HTERT RPE-1 (cell line): ENCODE measurements around the gene PIK3R1.

Source experiments
- in situ Hi-C: fragments of 300-500 bp; cut with MboI; formaldehyde crosslinking; loops from 4 replicates; pipeline ENCODE4 v1.14.3; 2020; ENCODE audit warnings: low sequenced_read_pairs

PIK3R1 gene

DNA sequence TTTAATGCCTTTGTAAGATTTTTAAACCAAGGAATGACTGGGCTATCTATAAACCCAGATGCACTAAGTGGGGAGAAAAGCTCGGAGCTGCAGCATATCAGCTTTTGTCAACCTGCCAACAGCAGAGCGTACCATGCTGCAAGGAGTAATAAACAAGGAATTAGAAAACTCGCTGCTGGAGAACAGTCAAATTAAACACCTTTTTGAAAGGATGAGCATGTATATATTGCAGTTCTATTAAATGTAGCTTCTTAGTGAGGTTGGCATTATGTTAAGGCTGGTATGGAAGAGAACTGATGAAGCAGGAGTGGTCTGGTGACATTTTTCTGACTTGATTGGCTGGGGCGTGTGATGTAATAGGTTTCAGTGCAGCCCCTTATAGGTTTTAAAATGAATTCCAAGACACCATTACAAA, 74.7 kb downstream of the PIK3R1 start:
- in situ Hi-C loops: no loop called here

DNA sequence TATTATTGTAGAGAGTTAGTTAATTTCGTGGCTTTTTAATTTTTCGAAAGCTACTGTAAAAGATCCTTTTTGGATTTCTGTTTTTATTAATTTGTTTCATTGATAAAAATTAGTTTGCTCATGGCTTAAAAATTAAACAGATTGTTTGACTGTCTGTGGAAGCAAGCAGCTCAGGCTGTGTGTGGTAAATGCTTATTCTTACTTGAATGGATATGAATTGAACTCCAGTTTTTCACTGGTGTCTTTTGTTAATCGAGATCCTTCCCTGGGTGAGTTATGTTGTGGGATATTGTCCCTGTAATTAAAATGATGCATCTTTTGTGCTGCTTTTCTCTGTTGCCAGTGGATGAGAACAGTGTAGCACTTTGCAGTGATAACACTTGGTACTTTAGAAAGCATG, 75.3 kb downstream of the PIK3R1 start:
- in situ Hi-C loops: no loop called here

DNA sequence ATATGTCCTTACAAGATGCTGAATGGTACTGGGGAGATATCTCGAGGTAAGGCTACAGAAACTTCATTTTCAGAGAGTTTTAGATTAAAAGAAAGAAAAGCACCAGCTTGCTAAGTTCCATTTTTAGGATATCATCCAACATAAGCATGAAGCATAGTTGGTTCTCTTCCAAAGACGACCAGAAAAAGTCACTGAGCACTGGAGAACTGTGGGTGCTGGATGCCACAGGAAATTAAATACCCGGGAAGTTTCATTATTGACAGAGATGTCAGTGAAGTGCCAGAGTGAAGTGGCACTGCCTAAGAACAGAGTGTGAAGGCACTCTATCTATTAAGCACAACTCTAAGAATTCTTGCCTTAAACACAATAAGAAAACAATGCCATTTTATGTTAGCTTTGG, 76.8 kb downstream of the PIK3R1 start:
- in situ Hi-C loops: no loop called here

DNA sequence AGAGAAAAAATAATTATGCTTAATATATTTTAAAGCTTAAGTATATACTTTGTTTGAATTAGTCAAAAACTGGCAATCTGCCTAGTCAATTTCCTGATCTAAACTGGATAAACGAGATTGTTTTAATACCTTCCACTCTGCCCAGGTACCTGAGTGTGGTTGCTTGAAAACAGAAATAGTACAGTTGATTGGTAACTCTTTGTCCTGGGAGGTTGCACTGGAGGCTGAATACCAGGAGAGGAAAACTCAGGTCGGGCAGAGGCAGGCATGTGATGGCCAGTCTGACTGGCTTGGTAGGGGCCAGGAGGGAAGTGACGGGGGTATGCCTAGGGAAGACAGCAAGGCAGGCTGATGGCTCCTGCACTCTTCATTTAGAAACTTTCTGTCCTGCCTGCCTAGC, 80.2 kb downstream of the PIK3R1 start:
- in situ Hi-C loops: no loop called here

DNA sequence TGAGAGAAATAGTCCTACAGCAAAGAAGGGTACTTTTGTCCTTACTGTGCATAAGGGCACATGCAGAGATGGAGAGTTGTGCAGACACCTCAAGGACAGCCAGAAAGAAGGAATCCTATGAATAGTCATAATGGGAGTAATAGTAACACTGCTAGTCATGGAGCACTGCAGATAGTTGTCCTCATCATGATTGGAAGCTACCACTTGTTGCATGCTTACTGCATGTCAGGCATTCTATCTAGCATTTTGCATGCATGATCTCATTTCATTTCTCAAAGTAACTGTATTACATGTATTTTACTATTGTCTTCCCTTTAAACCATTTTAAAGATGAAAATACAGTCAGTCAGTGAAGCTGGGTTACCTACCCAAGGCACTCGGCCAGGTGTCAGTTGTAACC, 81.3 kb downstream of the PIK3R1 start:
- in situ Hi-C loops: no loop called here

DNA sequence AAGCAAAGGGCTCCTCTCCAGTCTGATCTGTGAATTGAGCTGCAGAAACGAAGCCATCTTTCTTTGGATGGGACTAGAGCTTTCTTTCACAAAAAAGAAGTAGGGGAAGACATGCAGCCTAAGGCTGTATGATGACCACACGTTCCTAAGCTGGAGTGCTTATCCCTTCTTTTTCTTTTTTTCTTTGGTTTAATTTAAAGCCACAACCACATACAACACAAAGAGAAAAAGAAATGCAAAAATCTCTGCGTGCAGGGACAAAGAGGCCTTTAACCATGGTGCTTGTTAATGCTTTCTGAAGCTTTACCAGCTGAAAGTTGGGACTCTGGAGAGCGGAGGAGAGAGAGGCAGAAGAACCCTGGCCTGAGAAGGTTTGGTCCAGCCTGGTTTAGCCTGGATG, 82.1 kb downstream of the PIK3R1 start:
- in situ Hi-C loops: no loop called here

DNA sequence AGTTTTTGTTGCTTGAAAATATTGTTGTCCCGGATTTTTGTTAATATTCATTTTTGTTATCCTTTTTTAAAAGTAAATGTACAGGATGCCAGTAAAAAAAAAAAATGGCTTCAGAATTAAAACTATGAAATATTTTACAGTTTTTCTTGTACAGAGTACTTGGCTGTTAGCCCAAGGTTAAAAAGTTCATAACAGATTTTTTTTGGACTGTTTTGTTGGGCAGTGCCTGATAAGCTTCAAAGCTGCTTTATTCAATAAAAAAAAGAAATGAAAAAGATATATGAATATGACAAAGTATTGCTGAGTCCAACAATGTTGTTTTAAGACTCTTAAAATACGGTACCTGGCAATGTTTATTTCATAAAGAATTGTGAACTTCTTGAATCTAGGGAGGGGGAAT, 82.9 kb downstream of the PIK3R1 start:
- in situ Hi-C loops: no loop called here

DNA sequence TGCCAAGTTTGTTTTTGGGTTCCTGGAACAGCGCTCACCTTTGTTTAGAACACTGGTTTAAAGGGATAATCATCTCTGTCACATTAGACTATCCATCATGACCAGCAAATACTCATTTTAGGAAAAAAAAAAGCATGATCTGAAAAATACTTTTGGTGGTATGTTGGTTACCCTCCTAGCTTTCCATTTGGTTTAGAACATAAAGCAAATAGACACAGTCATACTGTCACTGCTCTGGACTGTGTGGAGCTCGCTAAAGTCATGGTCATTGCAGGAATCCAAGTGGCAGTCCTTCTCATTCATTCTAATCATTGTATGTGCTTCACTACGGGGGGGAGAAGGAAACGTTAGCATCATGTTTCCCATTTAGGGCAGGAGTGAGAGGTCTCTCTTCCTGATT, 83.5 kb downstream of the PIK3R1 start:
- in situ Hi-C loops: no loop called here

DNA sequence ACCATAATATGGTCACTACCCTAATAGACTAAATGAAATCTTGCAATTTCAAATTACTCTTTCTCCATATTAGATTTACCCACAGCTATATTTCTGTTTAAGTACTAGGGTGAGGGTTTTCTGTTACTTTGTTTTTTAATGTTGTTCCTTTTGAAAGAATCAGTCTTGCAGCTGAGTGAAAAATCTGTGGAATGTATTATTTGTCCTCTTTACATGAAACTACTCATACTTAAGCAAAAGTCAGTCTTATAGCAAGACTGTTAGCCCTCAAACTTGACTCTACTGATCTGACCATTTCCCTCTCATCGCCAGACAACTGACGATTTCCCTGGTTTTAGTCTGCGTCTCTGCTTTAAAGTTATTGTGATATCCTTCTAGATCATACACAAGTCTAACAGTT, 84.0 kb downstream of the PIK3R1 start:
- in situ Hi-C loops: no loop called here

DNA sequence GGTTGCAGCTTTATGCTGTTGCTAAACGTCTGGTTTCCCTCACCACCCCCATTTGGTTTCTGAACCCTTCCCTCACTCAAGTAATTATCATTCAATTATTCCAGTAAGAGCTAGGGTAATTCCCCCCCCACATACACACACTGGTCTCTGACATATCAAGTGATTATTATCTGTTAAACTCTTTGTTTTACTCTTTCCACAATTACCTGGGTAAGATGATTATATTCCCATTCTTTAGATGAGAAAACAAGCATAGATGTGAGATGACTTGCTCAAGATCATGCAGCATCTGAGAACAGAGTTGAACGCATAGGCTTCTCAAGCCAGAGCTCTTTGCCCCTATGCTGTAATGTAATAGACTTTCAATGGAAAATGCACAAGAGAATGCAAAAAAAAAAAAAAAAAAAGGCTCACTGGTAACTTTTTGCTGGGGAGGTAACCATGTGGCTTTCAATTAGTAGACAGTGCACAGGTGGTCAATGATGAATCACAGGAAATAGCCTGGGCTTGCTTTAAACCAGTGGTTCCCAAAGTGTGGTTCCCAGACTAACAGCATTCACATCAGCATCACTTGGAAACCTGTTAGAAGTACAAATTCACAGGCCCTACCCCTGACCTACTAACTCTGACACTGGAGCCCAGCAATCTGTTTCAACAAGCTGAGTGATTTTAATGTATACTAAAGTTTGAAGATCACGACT, 87.6 kb downstream of the PIK3R1 start:
- in situ Hi-C loops: no loop called here

DNA sequence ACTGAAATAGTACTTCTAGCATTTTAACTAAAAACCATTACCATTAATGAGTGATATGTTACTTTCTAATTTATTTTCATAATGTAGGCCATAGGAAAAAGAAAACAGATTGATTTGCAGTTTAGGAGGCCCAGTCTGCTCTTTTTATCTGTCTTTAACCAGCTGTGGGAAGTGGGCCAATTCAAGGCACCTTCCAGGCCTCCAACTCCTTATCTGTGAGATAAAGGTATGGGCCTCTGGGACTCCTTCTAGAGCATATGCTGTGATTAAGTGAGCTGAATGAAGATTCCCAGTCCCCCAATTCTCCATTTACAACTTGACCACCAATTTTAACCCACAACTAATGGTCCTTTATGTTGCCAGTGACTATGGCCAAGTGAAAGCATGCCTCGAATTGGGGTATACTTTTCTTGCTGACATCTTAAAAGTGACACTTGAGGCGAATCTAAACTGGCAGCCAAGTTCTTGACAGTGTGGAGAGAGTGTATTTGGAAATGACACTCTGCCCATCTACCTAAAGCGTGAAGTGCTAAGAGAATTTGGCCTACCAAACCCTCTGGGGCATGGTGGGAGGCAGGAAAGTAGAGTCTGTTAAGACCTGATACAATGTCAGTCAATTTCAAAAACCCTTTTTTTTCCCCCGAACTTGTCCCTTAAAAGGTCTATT, 88.3 kb downstream of the PIK3R1 start:
- in situ Hi-C loops: no loop called here

DNA sequence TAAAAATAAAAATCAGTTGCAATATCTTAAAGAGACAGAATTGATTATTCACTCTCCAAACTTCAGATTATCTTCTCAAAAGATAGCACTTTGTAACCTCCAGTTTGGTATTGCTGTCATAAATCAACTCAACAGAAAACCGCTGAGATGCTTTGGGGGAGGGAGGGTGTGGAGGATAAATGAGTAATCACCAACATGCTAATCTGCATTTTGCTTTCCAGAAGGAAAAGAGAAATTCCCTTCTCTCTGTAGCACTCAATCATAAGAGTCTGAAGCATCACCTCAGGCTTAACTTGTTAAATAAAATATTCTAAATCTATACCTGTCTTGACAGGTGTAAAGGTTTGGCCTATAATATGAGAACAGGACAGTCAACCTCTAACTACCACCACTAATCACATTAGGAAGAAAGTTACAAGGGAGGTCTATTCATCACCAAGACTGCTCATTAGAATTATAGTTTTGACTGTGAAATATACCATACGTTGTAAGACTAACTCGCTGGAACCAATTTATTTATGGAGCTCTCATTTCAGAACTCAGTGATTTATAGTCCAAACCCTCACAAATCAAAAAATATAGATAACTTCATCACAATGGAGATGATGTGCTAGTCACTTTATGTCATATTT, 89.0 kb downstream of the PIK3R1 start:
- in situ Hi-C loops: no loop called here

DNA sequence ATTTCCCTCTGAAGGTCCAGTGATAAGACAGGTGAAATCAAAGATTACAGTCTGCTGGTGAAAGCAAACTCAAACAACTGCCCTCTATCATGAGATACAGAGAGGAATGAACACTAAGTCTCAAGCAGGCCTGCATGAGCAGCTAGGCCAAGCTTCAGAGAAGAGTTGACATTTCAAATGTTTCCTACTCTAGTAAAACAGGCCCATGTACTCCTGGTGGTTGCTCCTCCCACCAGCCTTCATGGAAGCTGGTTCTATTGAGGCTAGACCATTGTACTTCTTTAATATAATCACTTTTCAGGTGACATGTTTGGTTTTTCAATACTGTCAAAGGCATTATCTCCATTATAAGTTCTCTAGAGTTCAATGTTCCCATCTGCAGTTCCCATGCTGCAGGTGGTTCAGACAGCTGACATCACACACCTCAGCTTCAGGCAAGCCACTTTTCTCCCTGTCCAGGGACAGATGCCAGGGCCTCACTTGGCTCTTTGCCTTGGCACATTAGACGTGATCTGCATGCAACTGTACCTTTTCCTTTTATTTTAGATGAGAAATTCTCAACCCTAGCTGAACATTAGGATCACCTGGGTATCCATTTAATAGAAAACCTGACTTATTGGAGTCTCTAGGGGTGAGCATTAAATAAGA, 89.8 kb downstream of the PIK3R1 start:
- in situ Hi-C loops: no loop called here

DNA sequence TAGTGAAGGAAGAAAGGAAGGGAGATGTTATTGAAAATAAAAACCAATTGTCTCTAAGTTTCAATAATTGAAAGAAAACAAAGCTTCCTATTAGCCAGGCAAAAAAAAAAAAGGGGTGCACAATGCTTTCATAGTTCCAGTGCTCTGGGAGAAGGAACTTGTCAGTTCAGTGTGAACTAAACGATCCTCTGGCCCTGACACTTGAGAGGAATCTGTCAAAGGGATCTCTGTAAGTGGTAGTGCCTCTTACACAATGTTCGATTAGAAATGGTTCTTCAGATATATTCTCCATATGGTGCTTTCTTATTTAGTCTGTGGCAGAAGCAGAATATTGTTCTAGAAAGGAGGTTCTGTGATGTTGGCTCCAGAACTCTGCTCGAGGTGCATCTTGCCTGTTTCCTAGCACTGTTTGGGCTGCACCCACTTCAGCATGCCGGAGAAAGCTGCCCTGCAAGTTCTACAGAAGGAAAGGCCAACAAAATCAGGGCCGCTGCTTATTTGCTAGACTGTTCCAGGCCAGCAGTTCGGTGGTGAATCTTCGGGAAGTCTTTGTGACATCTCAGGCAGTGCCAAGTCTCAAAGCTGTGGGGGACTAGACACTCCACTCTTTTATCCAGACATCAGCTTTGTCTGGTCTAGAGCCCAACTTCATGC, 90.9 kb downstream of the PIK3R1 start:
- in situ Hi-C loops: no loop called here

DNA sequence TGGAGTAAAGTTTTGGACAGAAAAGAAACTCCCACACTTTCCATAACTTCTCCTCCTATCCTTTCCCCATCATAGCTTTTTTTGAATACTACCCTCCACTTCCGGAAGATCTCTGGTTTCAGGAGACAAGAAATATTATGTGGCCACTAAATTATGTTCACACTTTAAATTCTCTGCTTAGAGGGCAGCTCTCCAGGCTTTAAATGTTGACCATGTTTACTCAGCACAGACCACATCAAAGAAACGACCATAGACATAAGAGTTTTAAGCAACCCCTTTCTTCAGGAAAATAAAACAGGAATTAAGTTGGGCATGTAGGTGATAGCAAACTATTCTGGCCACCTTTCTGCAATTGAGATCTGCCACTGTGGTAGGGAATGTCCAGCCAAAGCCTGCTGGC, 97.8 kb downstream of the PIK3R1 start:
- in situ Hi-C loops: no loop called here

DNA sequence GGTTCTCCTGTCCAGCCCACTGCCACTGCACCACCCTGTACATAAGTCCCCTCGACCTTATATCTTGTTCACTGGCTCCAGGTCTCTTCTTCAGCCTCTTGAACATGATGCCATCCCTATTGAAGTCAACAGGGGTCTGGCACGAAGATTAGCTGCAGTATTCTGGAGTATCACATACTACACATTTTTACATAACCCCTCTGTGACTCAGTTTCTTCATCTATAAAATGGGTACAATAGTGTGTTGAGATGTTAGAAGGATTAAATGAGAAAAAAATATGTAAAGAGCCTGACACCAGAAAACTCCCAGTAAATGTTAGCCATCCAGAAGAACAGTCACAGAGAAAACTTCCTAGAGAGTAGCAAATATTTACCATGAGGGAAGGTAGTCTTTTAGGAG, 98.9 kb downstream of the PIK3R1 start:
- in situ Hi-C loops: no loop called here

DNA sequence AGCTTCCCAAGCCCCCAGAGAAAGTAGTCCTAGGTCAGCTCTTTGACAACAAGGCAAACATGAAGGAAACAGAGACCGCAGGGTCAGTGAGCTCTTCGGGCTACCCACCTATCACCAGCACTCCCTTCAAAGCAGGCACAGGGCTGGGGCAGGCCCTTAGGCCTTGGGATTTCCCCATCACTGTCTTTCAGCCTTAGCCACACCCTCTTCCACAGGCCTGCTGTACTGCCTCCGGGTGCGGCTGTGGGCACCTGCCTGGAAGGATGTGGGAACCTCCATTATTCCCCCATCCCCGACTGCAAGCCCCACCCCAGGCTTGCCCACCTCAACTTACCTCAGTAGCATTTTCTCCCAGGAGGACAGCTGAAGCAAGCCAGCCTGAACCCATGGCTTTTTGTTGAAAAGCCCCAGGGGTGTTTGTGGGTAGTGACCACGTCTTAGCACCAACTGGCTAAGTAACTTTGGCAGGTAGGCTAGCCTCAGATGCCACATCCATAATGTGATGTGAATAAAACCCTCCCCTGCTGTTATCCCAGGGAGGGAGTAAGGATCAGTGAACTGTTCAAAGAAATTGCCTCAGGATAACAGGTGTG, 100.2 kb downstream of the PIK3R1 start:
- in situ Hi-C loops: no loop called here

DNA sequence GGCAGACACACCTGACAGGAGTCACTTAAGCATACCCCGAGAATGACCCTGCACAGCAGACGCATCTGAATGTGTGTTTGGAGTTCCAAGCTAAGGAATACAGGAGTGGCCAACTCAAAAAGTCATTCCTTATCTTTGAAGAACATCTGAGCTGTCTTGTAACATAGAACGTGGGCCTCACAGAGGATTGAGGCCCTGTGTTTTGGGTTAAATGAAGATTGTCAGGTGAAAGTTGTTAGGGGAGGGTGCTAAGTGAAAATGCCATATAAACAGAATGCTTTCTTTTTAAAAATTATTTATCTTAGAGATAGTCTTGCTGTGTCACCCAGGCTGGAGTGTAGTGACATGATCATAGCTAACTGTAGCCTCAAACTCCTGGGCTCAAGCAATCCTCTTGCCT, 100.9 kb downstream of the PIK3R1 start:
- in situ Hi-C loops: no loop called here

DNA sequence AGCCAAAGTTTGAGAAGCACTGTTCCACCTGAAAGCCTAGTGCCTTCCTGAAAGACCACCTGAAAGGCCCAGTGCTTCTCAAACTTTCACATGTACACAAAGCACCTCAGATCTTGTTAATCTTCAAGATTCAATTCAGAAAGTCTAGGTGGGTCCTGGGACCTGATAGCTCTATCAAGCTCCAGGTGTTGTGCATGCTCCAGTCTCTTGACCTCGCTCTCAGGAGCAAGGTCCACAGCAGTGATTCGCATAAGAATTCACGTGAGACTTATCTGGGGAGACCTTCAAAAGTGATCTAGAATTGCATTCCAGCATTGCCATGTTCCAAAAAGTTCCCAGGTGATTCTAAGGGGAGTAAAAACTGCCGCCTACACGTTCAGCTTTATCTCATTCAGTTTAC, 102.1 kb downstream of the PIK3R1 start:
- in situ Hi-C loops: no loop called here

DNA sequence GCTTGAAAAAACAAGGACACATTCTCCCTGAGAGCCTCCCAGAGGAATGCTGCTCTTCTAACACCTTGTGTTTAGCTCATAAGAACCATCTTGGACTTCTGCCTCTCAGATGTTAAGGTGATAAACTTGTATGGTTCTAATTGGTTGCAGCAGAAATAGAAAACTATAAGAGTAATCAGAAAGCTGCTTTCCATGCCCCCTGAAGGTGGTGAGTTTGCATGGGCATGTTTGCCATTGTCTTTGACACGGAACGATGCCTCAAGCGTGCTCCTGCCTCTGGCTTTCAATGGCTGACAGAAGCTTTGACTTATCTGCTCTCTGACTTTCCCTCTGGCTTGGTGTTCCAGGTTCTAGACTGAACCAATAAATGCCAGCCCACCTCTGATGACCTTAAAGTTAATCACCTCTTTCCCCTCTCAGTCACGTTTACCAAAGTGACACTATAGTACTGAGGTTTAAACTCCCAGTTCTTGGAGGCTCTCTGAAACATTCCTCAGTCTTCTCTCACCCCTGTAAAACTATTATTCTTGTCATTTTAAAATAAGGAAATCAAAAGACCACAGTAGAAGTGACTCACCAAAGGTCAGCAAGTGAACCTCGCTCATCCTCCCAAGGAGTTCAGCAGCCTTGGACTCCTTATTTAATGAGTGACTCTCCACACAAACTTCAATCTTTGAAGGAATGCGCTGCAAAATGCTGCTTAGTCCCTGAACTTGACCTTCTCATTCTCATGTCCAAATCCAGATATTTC, 103.6 kb downstream of the PIK3R1 start:
- in situ Hi-C loops: no loop called here
